EH (cell line): ENCODE measurements around the gene PHYHIPL.
"Not testable (repeated sequence)": the region's sequence is repeated elsewhere in the genome, so short reads cannot be mapped to it uniquely, and the experiment has no call there.

Experiments
- DNase-seq: peaks from one replicate; pipeline ENCODE4 v3.0.0-alpha.2; 2015; ENCODE audit warnings: low read depth

The PHYHIPL gene

DNA sequence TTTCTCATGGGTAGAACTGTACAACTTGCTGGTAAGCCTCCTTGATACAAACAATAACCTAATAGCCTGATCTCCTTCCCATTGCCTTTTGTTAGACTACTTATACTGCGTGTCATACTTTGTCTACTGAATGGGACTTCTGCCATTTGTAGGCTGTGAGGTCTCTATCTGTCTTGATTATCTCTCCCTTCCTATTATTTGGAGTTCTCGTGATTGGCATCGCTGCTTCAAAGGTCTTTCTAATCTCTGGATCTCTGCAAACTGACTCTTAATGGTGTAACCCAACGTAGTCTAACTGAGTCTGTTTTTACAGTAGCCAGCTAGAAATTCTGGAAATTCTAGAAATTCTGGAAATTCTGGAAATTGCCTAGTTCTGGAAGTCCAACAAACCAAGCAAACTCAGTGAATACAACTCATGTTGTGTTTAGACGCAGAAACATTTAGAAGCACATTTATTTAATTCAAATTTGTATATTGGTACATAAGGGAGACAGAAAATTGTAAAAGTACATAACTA is 29.8 kb downstream of the PHYHIPL start:
- DNase-seq = no peak

DNA sequence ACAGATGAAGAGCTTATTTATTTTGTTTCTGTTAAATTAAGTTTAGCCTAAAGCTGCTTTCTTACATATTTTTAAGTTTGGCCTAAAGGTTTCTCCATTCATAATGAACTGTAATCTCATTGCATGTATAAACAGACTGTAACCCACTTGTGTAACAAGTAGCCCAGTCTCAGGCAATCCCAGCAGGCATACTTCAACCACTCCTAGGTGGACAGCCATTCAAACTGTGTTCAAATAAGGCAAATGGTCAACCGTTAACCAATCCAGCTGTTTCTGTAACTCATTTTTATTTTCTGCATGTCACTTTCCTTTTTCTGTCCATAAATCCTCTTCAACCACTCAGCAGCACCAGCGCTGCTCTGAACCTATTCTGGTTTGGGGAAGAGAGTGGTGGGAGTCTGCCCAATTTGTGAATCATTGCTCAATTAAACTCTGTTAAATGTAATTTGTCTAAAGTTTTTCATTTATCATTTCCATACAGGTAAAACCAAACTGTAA is 35.9 kb downstream of the PHYHIPL start:
- no peak for DNase-seq

DNA sequence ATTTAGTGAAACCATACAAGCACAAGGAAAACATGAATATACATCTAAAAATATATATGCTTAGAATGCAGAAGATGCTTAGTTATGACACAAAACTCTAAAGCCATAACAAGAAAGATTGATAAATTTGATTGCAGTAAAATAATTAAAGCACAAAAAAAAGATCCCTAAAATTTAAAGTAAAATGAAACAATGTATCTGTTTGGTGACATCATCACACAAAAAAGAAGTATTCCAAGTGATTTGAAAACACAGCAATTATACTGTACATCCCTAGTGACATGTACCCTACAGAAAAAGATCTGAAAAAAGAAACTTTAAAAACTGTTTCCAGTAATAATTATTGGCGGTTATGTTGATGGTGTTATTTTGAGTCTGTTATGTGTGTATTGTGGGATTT is 37.7 kb downstream of the PHYHIPL start:
- no peak for DNase-seq

DNA sequence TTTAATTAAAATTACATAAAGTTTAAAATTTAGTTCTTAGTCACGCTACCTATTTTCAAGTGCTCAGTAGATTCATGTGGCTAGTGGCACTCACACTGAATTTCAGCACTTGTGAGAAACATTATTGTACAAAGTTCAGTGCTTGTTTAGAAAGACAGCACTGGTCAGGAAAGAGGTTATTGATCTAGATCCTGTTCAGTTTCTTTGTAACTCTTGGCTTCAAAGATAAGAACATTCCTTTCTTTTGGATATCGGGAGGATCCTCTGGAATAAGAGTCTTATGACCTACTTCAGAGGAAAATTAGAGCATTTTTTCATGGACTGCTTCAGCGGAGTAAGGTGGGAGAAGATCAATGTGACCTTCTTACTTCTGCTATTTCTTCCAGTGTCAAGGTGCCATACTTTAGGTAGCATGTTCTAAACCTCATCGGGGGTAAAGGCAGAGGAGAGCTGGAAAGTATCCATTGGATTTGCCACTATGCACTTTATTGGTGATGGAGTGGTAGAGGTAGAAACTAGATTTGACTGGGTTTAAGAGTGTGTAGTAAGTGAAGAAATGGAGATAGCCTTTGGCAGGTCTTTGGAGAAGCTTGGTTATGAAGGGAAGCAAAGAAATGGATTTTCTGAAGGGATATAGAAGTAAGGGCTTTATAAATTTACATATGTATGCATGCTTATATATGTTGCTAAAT is 39.9 kb downstream of the PHYHIPL start:
- DNase-seq = no peak

DNA sequence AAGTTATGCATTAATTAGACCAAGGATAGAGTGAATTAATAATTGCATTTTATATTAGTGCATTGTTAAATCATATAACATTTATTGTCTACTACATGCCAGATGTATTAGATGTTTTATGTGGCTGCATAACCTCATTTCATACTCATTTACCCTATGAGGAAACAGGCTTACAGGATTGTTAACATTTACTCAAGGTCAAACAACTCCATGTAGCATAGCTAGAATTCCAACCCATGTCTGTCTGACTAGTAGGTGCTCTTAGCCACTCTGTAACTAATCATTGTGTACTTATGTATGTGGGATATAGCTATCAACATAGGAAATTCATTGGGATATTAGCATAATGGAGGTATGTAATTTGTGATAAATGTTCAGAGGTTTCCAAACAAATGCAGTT is 46.3 kb downstream of the PHYHIPL start:
- no peak for DNase-seq

DNA sequence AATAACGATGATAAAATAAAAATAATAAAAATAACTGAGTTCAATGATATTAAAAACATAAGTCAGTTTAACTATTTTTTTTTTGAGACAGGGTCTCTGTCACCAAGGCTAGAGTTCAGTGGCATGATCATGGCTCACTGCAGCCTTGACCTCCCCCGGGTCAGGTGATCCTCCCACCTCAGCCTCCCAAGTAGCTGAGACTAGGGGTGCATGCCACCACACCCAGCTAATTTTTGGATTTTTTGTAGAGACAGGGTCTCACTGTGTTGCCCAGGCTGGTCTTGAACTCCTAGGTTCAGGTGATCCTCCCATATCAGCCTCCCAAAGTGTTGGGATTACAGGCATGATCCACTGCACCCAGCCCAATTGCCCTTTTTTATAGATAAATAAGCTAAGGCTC is 47.2 kb downstream of the PHYHIPL start:
- DNase-seq = not testable (repeated sequence)

DNA sequence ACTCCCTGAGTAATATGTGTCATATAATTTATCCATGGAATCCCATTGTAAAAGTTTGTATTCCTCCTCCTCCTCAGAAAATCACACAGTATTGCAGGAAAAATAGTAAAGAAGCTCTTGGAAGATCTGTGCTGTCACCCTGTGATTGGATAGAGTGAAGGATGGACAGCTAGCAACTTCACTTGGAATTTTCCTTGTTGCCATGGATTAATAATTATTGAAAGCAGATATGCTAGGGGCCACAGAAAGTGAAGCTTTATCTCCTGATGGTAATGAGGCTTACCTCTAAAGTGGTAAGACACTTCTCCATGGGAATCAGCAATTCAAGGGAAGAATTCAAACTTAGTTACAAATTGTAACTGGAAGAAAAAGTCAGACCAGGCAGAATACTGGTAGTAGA is 48.8 kb downstream of the PHYHIPL start:
- no peak for DNase-seq

DNA sequence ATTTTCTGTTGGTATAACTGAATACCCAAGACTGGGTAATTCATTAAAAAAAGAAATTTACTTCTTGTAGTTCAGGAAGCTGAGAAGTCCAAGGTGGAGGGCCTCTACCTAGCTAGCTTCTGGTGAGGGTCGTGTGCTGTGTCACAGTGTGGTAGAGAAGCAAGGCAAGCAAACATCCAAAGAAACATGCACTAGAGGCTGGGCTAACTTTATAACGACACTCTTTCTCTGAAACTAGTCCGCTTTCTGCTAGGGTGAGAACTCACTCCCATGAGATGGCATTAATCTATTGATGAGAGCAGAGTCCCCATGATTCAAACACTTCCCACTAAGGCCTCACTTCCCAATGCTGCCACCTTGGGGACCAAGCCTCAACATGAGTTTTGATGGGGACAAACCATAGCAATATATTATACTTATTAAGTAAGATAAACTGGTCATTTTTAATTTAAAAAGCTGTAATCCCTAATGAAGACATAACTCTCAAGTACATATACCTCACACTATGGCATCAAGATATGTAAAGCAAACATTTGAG is 50.8 kb downstream of the PHYHIPL start:
- DNase-seq = no peak

DNA sequence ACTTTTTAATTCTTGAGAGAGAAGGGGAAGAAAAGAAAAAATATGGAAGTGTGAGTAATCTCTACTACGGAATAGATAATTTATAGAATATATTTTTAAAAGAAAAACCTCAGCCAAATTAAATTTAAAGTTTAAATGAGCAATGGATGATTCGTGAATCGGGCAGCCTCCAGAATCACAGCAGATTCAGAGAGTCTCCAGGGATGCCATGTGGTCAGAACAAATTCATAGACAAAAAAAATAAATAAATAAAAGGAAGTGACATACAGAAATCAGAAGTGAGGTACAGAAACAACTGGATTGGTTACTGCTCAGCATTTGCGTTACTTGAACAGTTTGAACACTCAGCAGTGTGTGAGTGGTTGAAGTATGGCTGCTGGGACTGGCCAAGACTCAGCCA is 53.0 kb downstream of the PHYHIPL start:
- no peak for DNase-seq

DNA sequence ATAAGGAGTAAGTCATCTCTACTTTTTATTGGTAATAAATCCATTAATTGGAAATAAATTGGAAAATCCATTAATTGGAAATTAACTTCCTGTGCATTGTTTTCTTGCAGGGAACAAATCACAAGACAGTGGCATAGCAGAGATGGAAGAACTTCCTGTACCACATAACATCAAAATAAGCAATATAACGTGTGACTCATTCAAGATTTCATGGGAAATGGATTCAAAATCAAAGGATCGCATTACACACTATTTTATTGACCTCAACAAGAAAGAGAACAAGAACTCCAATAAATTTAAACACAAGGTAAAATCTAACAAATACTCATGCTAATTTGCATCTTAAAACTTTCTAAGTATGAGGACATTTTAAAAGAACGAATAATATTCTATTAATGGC is 57.8 kb downstream of the PHYHIPL start:
- no peak for DNase-seq

DNA sequence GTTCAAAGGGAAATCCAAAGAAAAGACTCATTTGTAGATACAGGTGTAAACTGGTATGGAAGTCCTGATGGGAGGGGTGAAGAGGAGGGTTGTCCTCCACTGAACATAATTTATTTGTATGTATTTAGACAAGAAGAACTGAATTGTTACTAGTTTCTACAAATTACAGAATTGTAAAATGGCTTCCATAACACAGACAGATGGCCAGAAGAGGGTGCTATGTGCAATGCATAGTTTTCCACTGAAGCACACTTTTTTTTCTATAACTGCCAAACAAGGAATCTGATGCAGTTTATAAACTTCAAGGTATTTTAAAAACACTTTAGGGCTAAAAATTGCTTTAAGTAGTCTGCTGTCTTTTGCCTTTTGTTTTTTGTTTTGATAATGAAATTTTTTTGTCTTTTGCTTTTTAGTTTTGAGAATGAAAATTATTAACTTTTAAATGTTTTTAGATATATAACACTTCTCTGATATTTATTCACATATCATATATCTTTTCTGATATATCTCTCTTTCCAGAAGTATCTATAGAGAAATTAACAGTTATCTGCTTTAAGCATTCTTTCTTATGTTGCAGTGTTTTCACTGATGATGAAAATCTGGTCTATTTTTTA is 58.5 kb downstream of the PHYHIPL start:
- peak; percentile 43 for DNase-seq

DNA sequence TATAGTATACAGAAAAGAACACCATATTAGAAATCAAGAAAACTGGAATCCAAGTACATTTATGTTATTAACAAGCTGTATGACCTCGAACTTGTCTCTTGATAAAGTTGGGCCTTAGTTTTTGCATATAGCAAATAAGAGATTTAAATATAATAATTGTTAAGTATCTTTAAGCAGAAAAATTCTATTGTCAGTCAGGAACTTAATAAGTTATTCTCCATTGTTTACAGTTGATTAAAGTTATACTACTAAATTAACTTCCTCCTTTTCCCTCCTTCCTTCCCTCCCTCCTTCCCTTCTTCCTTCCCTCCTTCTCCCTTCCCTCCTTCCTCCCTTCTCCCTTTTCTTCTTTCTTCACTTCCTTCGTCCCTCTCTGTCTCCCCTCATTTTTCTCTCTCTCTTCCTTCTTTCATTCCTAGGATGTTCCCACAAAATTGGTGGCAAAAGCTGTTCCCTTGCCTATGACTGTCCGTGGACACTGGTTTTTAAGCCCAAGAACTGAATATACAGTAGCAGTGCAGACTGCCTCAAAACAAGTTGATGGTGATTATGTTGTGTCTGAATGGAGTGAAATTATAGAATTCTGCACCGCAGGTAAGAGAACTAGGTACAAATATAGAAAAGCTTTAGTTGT is 59.7 kb downstream of the PHYHIPL start:
- no peak for DNase-seq

DNA sequence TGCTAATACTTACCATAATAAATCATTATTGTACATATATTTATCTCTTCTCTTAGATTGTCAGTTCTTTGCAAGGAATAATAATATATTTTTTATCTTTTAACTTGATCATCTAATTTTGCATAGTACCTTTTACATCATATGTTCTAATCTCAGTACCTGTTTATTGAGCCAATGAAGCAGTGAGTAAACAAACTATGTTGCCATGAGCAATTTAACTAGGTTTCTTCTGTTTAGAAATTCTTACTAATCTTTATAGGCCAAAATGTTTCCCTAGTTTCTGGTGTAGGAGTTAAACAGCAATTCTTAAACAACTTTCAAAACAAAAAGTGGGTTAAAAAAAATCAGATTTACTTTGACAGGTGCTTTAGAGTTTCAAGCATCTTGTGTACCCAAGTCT is 61.3 kb downstream of the PHYHIPL start:
- no peak for DNase-seq

DNA sequence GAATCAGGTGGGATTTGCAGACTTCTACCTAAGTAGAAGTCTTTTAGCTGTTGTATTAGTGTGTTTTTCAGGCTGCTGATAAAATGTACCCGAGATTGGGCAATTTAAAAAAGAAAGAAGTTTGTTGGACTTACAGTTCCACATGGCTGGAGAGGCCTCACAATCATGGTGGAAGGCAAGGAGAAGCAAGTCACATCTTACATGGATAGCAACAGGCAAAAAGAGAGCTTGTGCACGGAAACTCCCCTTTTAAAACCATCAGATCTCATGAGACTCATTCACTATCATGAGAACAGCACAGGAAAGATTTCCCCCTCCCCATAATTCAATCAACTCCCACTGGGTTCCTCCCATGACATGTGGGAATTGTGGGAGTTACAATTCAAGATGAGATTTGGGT is 62.7 kb downstream of the PHYHIPL start:
- not testable (repeated sequence) for DNase-seq

DNA sequence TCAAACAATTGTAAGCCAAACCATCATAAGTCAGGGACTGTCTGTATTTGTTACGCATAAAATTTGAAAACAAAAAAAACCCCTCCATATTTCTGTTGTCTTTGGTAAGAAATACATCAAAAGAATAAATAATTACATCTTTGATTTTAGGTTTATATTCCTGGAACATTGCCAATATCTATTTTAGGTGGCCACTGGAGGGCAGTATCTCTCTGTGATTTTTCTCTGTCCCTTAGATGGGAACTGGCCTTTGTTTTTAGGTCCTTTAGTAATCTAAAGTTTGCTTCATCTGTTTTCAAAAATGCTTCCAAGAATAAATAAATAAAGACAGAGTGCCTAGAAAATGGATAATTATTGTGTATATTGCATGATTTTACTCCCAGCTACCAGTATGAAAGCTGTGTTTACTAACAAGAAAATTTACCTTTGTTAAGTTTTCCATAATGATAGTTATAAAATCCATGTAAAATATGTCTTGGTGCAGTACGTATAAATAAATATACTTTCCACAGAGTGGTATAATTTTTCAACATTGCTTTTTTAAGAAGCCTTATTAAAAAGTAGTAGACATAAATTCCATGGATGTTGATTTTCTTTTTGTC is 64.2 kb downstream of the PHYHIPL start:
- peak; percentile 45 for DNase-seq

DNA sequence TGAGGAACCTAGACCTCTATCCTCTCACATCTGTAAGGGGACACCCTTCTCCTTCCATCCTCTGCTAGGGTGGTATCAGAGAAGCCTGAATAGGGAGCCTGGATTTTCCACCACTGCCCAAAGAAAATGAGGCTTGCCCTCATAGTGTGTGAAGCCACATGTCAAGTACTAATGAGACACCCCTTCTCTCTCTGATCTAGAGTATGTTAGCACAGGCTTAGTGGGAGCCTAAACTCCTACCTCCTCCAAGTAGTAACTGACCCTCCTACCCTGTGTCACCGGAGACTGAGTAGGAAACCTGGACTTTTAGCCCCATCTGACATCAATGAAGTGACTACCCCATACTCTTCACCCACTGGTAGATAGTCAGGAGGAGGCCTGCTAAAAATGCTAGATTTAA is 65.6 kb downstream of the PHYHIPL start:
- no peak for DNase-seq

DNA sequence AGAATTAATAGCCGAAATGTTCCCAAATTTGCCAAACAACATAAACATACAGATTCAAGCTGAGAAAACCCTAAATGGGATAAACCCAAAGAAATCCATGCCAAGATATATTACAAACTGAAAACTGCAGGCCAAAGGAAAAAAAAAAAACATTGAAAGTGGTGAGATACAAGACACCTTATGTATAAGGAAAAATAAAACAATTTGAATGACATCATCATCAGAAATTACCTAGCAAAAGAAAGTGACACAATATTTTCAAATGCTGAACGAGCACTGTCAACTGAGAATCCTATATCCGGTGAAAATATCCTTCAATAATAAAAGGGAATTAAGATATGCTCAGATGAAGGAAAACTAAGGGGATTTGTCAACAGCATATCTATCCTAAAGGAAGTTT is 66.5 kb downstream of the PHYHIPL start:
- DNase-seq = no peak

DNA sequence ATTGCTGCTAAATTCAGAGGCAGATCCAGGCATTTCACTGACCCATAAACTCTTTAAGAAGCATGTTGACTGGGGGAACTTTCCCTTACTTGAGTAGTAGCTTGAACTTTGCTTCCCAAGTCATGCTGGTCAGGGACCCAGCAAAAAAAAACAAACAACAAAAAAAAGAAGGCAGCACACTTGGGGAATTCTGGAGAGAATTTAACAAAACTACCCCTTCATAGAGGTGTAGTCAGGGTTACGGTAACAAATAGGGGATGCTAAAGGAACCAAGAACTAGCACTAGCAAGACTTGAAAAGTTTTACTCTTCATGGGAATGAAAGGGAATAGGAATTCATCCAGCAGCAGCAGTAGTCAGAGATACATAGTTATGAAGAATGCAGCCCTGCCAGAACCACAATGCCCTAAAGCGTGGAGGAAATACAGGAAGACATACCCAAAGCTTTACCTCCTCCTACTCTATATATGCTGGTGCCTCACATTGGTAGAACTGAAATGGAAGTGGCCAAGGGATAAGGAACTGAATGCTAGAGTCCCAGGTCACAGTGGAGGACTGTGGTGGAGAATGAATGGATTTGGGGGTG is 67.3 kb downstream of the PHYHIPL start:
- no peak for DNase-seq

DNA sequence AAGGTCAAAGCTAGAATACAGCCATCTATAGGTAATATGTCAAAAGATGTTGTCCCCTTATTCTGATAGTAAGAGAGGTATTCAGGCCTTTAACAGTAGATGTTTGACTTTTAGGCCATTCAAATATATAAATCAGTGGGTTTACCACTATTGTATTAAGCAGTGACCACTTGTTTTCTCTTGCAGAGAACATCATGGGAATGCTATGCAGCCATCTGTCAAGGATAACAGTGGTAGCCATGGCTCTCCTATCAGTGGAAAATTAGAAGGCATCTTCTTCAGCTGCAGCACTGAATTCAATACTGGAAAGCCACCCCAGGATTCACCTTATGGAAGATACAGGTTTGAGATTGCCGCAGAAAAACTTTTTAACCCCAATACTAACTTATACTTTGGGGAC is 68.4 kb downstream of the PHYHIPL start:
- no peak for DNase-seq

DNA sequence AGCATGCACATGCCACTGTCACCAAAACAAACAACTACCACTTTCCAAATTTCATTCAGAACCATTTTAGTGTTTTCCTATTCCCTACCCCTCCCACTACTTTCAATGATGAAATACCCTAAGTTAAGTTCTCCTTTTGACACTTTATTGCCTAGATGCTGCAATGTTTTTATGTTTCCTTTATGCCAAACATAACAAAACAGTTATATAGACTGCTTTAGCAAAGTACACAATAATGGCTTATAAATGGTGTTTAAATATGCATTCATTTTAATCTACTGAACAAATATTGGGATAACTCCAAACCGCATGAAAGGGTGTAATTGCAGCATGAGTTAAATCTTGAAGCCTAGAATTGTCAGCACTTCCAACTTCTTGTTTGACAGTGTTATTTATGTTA is 69.2 kb downstream of the PHYHIPL start:
- DNase-seq = no peak

DNA sequence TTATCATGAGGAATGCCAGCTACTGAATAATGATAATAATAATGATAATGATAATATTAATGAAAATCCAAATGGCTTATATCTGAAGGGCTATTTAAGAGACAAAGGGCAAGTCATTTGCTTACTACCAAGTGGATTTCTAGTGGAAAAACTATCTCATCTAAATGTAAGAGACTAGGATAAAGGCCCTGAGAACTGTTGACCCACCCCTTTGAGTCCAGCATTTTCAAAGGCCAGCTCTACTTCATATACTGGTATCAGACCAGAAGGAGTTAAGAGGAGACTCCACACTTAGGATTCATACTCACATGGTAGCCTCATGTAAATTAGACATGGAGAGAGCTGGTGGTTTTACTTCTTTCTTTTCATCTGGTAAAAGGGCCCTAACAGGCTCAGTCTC is 76.0 kb downstream of the PHYHIPL start:
- DNase-seq = no peak

DNA sequence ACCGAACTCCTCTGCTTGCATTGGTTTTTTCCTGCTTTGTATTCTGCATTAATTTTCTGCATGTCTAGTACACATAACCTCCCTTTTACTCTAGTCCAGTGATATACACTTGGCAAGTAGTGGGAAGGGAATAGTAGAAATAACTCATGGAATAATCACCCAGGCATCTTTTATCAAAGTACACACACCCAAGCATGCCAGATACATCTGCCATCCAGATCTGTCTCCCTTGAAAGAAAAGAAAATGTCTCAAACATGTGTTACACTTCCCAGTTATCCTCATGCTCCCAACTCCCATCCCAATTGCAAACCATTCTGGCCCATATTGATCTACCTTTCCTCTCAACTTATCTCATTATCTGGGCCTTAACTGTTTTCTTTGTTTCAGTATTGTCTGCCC is 79.0 kb downstream of the PHYHIPL start:
- DNase-seq = no peak
